H9 (cell line): ENCODE measurements around the gene NOP56. TPM values are rescaled to one million over a fixed set of nuclear protein-coding genes. Genes with fewer than 3 reads are reported as not detected.

Source experiments
- DNase-seq: peaks from one replicate; pipeline ENCODE4 v3.0.0-alpha.2; 2017
- H2AFZ ChIP-seq: one replicate; pipeline ENCODE4 v1.6.1; 2013; ENCODE audit warnings: mild to moderate bottlenecking, low read length, control low read depth, moderate library complexity
- H2AK5ac ChIP-seq: 2 replicates; pipeline ENCODE4 v1.6.1; 2013; ENCODE audit warnings: low read length, control low read depth, mixed read lengths; ENCODE audit not compliant: insufficient read length
- H2BK120ac ChIP-seq: one replicate; pipeline ENCODE4 v1.6.1; 2013; ENCODE audit warnings: low read depth, mild to moderate bottlenecking, low read length, control low read depth, inconsistent platforms; ENCODE audit not compliant: poor library complexity, severe bottlenecking
- H2BK12ac ChIP-seq: 2 replicates; pipeline ENCODE4 v1.6.1; 2013; ENCODE audit warnings: low read length, control low read depth, mixed read lengths, low read depth; ENCODE audit not compliant: insufficient read length
- H2BK15ac ChIP-seq: 2 replicates; pipeline ENCODE4 v1.6.1; 2013; ENCODE audit warnings: low read depth, low read length, control low read depth
- H2BK20ac ChIP-seq: one replicate; pipeline ENCODE4 v1.6.1; 2013; ENCODE audit warnings: low read depth, mild to moderate bottlenecking, low read length, control low read depth, inconsistent platforms; ENCODE audit not compliant: poor library complexity, severe bottlenecking
- H2BK5ac ChIP-seq: 2 replicates; pipeline ENCODE4 v1.6.1; 2013; ENCODE audit warnings: low read length, control low read depth, mixed read lengths; ENCODE audit not compliant: insufficient read length
- H3K14ac ChIP-seq: 2 replicates; pipeline ENCODE4 v1.6.1; 2013; ENCODE audit warnings: low read length, control low read depth; ENCODE audit not compliant: insufficient read depth
- H3K18ac ChIP-seq: 2 replicates; pipeline ENCODE4 v1.6.1; 2013; ENCODE audit warnings: low read depth, mild to moderate bottlenecking, mixed read lengths, low read length, control low read depth; ENCODE audit not compliant: insufficient read length
- H3K23ac ChIP-seq: 2 replicates; pipeline ENCODE4 v1.6.1; 2013; ENCODE audit warnings: low read length, control low read depth, mixed read lengths, low read depth; ENCODE audit not compliant: insufficient read length
- H3K23me2 ChIP-seq: 2 replicates; pipeline ENCODE4 v1.6.1; 2013; ENCODE audit warnings: low read depth, mild to moderate bottlenecking, mixed read lengths, low read length, control low read depth; ENCODE audit not compliant: insufficient read length, poor library complexity, severe bottlenecking
- H3K27ac ChIP-seq: 2 replicates; pipeline ENCODE4 v1.5.1; 2013; ENCODE audit warnings: low read length, control low read depth, mixed read lengths, low read depth; ENCODE audit not compliant: insufficient read length
- H3K27me3 ChIP-seq: 2 replicates; pipeline ENCODE4 v1.6.1; 2013; ENCODE audit warnings: low read length, control low read depth, inconsistent platforms; ENCODE audit not compliant: insufficient read depth
- H3K4ac ChIP-seq: 2 replicates; pipeline ENCODE4 v1.6.1; 2013; ENCODE audit warnings: low read depth, mild to moderate bottlenecking, control low read depth, inconsistent platforms, low read length, moderate library complexity
- H3K4me1 ChIP-seq: 2 replicates; pipeline ENCODE4 v1.6.1; 2013; ENCODE audit warnings: low read length, control low read depth, inconsistent platforms; ENCODE audit not compliant: insufficient read depth
- H3K4me2 ChIP-seq: 2 replicates; pipeline ENCODE4 v1.6.1; 2013; ENCODE audit warnings: low read length, control low read depth, mixed read lengths; ENCODE audit not compliant: insufficient read length, insufficient read depth
- H3K56ac ChIP-seq: 2 replicates; pipeline ENCODE4 v1.6.1; 2013; ENCODE audit warnings: low read depth, mild to moderate bottlenecking, mixed read lengths, low read length, control low read depth; ENCODE audit not compliant: insufficient read length
- H3K79me1 ChIP-seq: 2 replicates; pipeline ENCODE4 v1.6.1; 2013; ENCODE audit warnings: low read depth, mild to moderate bottlenecking, moderate library complexity, low read length, control low read depth, inconsistent platforms; ENCODE audit not compliant: insufficient read depth, poor library complexity, severe bottlenecking
- H3K79me2 ChIP-seq: 2 replicates; pipeline ENCODE4 v1.6.1; 2013; ENCODE audit warnings: low read length, control low read depth, inconsistent platforms; ENCODE audit not compliant: insufficient read depth
- H3K9ac ChIP-seq: 2 replicates; pipeline ENCODE4 v1.6.1; 2013; ENCODE audit warnings: low read length, control low read depth, mixed read lengths; ENCODE audit not compliant: insufficient read length; ENCODE audit errors: extremely low read depth
- H3K9me3 ChIP-seq: one replicate; pipeline ENCODE4 v1.6.1; 2013; ENCODE audit warnings: low read depth, low read length, inconsistent platforms; ENCODE audit not compliant: control insufficient read depth
- H3T11ph ChIP-seq: one replicate; pipeline ENCODE4 v1.6.1; 2013; ENCODE audit warnings: mild to moderate bottlenecking, low read length, control low read depth, inconsistent platforms
- H4K20me1 ChIP-seq: one replicate; pipeline ENCODE4 v1.6.1; 2013; ENCODE audit not compliant: control insufficient read depth, insufficient read length, insufficient read depth
- H4K5ac ChIP-seq: 2 replicates; pipeline ENCODE4 v1.6.1; 2013; ENCODE audit warnings: low read depth, mild to moderate bottlenecking, mixed read lengths, low read length, control low read depth; ENCODE audit not compliant: insufficient read length
- H4K8ac ChIP-seq: replicated peaks from 2 replicates; pipeline ENCODE4 v1.6.1; 2013; ENCODE audit warnings: low read length, control low read depth, mixed read lengths, low read depth; ENCODE audit not compliant: insufficient read length
- H4K91ac ChIP-seq: 2 replicates; pipeline ENCODE4 v1.6.1; 2013; ENCODE audit warnings: low read depth, mild to moderate bottlenecking, moderate library complexity, mixed read lengths, low read length, control low read depth; ENCODE audit not compliant: insufficient read length
- H3K27ac Mint-ChIP-seq, 3 experiments: 2 replicates in 2 of 3; 3 replicates in 1 of 3; pipeline ENCODE4 v1.8.0; 2020 to 2021; ENCODE audit warnings: mixed read lengths in 3 of 3, mild to moderate bottlenecking in 1 of 3, moderate library complexity in 1 of 3
- H3K27me3 Mint-ChIP-seq: 2 replicates; pipeline ENCODE4 v1.8.0; 2021; ENCODE audit warnings: low read depth, mild to moderate bottlenecking, moderate library complexity, mixed read lengths
- H3K36me3 Mint-ChIP-seq, 3 experiments: 2 replicates in 2 of 3; 3 replicates in 1 of 3; pipeline ENCODE4 v1.8.0; 2020 to 2021; ENCODE audit warnings: low read depth in 3 of 3, mixed read lengths in 3 of 3; ENCODE audit not compliant: insufficient read depth in 1 of 3
- H3K4me1 Mint-ChIP-seq, 2 experiments: 2 replicates each; pipeline ENCODE4 v1.8.0; 2020; ENCODE audit warnings: mixed read lengths in 2 of 2
- H3K4me3 Mint-ChIP-seq, 2 experiments: 2 replicates in 1 of 2; 3 replicates in 1 of 2; pipeline ENCODE4 v1.8.0; 2020 to 2021; ENCODE audit warnings: mild to moderate bottlenecking in 2 of 2, mixed read lengths in 2 of 2, moderate library complexity in 1 of 2
- H3K9me3 Mint-ChIP-seq, 2 experiments: 2 replicates in 1 of 2; 3 replicates in 1 of 2; pipeline ENCODE4 v1.8.0; 2020; ENCODE audit warnings: mild to moderate bottlenecking in 2 of 2, mixed read lengths in 2 of 2, moderate library complexity in 1 of 2
- WGBS: extraction: QIAGEN DNeasy Blood & Tissue Kit; methylation state at CpG from one replicate; pipeline ENCODE4 v1.1.7; 2013; ENCODE audit warnings: missing lambda C conversion rate, low lambda C conversion rate, mixed read lengths; ENCODE audit not compliant: insufficient read length; ENCODE audit errors: extremely low coverage; 5-methylcytosine and 5-hydroxymethylcytosine counted together
- total RNA-seq: library from RNA; stranded (reverse); gene quantifications from 2 replicates; pipeline ENCODE4 v1.2.1, GENCODE V29; 2021
- TF ChIP-seq, protein P1 (sequence below): fragments of 200-600 bp; sonication (generic); conservative IDR thresholded peaks from 3 replicates; pipeline ENCODE4 v1.8.0; 2021; ENCODE audit warnings: antibody characterized with exemption, mild to moderate bottlenecking

The NOP56 gene
- total RNA-seq, 1 experiment from 2014 or later, result 774 TPM

DNA sequence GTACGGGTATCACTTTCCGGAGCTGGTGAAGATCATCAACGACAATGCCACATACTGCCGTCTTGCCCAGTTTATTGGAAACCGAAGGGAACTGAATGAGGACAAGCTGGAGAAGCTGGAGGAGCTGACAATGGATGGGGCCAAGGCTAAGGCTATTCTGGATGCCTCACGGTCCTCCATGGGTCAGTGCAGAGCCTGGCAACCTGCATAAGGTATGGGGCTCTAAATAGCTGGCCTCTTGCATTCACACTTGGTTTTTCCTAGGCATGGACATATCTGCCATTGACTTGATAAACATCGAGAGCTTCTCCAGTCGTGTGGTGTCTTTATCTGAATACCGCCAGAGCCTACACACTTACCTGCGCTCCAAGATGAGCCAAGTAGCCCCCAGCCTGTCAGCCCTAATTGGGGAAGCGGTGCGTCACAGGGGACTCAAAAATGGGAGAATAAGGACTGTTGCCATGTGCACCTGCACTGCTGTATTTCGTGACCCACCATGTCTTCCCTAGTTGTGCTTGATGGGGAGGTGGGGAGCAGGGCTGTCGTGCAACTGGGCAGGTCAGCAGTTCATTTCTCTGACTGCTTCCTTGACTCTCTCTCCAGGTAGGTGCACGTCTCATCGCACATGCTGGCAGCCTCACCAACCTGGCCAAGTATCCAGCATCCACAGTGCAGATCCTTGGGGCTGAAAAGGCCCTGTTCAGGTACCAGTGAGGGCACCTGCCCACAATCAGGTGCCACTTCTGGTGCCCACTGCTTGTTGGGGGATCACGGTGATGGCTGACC is 3.1 kb downstream of the NOP56 start:
- Mint-ChIP-seq H3K9me3 (no peaks in the 10 kb centered on the region), H3K27me3 (peaks cover 3% of the 10 kb centered on the region; the same call in 1 of the 2 replicates), H3K4me3 (peak overlapping the region; percentile 88 to 93; a peak in 4 of 5 replicates), H3K27ac (peak overlapping the region in 1 of 3 experiments; percentile 84; a peak in 2 of 7 replicates), H3K4me1 (peaks cover 15 to 22% of the 10 kb centered on the region in 2 experiments), H3K36me3 (peaks cover 58 to 80% (median 75%) of the 10 kb centered on the region in 3 experiments)
- Histone ChIP-seq H3K79me1 (peaks cover 11% of the 10 kb centered on the region), H3K56ac (no peak overlapping the region), H2BK5ac (no peak overlapping the region), H2BK15ac (no peak overlapping the region), H3K23ac (no peak overlapping the region), H2BK20ac (no peak overlapping the region), H3K4me2 (no peak overlapping the region), H3K14ac (no peak overlapping the region), H3K9me3 (no peaks in the 10 kb centered on the region), H3K18ac (no peak overlapping the region), H4K91ac (no peak overlapping the region), H3K27ac (no peak overlapping the region), H3K79me2 (peaks cover 17% of the 10 kb centered on the region), H4K20me1 (no peaks in the 10 kb centered on the region), H3K23me2 (peaks cover 9% of the 10 kb centered on the region), H2AFZ (no peak overlapping the region), H2BK12ac (no peak overlapping the region), H4K5ac (no peak overlapping the region), H3T11ph (no peak overlapping the region), H3K4ac (no peak overlapping the region), H3K9ac (no peak overlapping the region), H3K4me1 (no peaks in the 10 kb centered on the region; the same call in 1 of the 2 replicates), H2AK5ac (no peak overlapping the region), H2BK120ac (no peak overlapping the region), H4K8ac (no peak overlapping the region), H3K27me3 (no peaks in the 10 kb centered on the region)
- DNase-seq, result no peak
- WGBS, result no CpG with 5 or more reads among the region's 17 CpGs
- TF ChIP-seq, protein P1, sequence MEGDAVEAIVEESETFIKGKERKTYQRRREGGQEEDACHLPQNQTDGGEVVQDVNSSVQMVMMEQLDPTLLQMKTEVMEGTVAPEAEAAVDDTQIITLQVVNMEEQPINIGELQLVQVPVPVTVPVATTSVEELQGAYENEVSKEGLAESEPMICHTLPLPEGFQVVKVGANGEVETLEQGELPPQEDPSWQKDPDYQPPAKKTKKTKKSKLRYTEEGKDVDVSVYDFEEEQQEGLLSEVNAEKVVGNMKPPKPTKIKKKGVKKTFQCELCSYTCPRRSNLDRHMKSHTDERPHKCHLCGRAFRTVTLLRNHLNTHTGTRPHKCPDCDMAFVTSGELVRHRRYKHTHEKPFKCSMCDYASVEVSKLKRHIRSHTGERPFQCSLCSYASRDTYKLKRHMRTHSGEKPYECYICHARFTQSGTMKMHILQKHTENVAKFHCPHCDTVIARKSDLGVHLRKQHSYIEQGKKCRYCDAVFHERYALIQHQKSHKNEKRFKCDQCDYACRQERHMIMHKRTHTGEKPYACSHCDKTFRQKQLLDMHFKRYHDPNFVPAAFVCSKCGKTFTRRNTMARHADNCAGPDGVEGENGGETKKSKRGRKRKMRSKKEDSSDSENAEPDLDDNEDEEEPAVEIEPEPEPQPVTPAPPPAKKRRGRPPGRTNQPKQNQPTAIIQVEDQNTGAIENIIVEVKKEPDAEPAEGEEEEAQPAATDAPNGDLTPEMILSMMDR, result no peak
